GM12875 (cell line): ENCODE measurements around the gene FRMD8.

Source experiments
- H3K4me3 ChIP-seq: one replicate; pipeline ENCODE4 v1.5.1; 2011; ENCODE audit warnings: low read depth, low read length, control low read depth
- CTCF ChIP-seq: IDR thresholded peaks from 2 replicates; pipeline ENCODE4 v1.5.1; 2011; ENCODE audit warnings: low read depth, mild to moderate bottlenecking, control low read depth, inconsistent platforms, low read length, moderate library complexity, borderline replicate concordance; ENCODE audit not compliant: insufficient read depth

The FRMD8 gene

GRCh38 chr11:65386307-65387140 is at the start of gene FRMD8:
Gene FRMD8, plus strand, starts transcription at chr11:65386637. Its CDS starts 400 bp downstream, at chr11:65387037.
- TF ChIP-seq CTCF: no peak
- H3K4me3 ChIP-seq: peak within 1 kb of the TSS; percentile 81

- no peak overlapping the region for H3K4me3 ChIP-seq
- no peak for TF ChIP-seq CTCF
Measured at GRCh38 chr11:65338676-65339075, 47.8 kb upstream of the FRMD8 start.

- no peak overlapping the region for H3K4me3 ChIP-seq
- no peak for TF ChIP-seq CTCF
Measured at GRCh38 chr11:65340226-65340625, 46.2 kb upstream of the FRMD8 start.

- TF ChIP-seq CTCF: no peak
- H3K4me3 ChIP-seq: no peak overlapping the region
Measured at GRCh38 chr11:65341856-65342255, 44.6 kb upstream of the FRMD8 start.

GRCh38 chr11:65351511-65351910 is 34.9 kb upstream of the FRMD8 start:
- TF ChIP-seq CTCF: no peak
- H3K4me3 ChIP-seq: no peak overlapping the region

- no peak for TF ChIP-seq CTCF
- no peak overlapping the region for H3K4me3 ChIP-seq
Measured at GRCh38 chr11:65352783-65353182, 33.7 kb upstream of the FRMD8 start.

- H3K4me3 ChIP-seq: no peak overlapping the region
- no peak for TF ChIP-seq CTCF
Measured at GRCh38 chr11:65353376-65353775, 33.1 kb upstream of the FRMD8 start.
